ENCODE results near the gene RASGRF1.

The RASGRF1 gene

GRCh38 chr15:79050341-79050740 lies 40.2 kb downstream of the RASGRF1 start:
- TF ChIP-seq FOXK2 (IDR thresholded peaks at IDR 0.05) = no peak
- no peak for TF ChIP-seq FOXA1 (IDR thresholded peaks at IDR 0.05)
- TF ChIP-seq HDGF (IDR thresholded peaks at IDR 0.05; ENCODE audit: borderline replicate concordance) = no peak
- TF ChIP-seq PKNOX1 (IDR thresholded peaks at IDR 0.05) = no peak
- POLR2A ChIA-PET = no interaction called here
- DNase-seq (ENCODE audit: extremely low spot score) = no peak
- CTCF ChIA-PET = no interaction called here

GRCh38 chr15:79049416-79049815 lies 41.2 kb downstream of the RASGRF1 start:
- TF ChIP-seq ARNT (IDR thresholded peaks at IDR 0.05) = no peak
- TF ChIP-seq NFRKB (IDR thresholded peaks at IDR 0.05) = no peak
- TF ChIP-seq HDGF (IDR thresholded peaks at IDR 0.05; ENCODE audit: borderline replicate concordance) = no peak
- no peak for TF ChIP-seq CTBP1 (IDR thresholded peaks at IDR 0.05; ENCODE audit: borderline replicate concordance)
- no peak for TF ChIP-seq ZNF384 (IDR thresholded peaks at IDR 0.05)
- TF ChIP-seq LEF1 (IDR thresholded peaks at IDR 0.05; ENCODE audit: borderline replicate concordance) = no peak
- no peak for TF ChIP-seq BHLHE40 (IDR thresholded peaks at IDR 0.05; ENCODE audit: borderline replicate concordance)
- no peak for TF ChIP-seq FOXA1 (IDR thresholded peaks at IDR 0.05)
- no peak for TF ChIP-seq TARDBP (IDR thresholded peaks at IDR 0.05)
- TF ChIP-seq SUZ12 (IDR thresholded peaks at IDR 0.05) = no peak
- TF ChIP-seq SP1 (IDR thresholded peaks at IDR 0.05) = no peak
- TF ChIP-seq ELF4 (IDR thresholded peaks at IDR 0.05) = no peak
- no peak for TF ChIP-seq L3MBTL2 (conservative IDR thresholded peaks at IDR 0.05)
- TF ChIP-seq PKNOX1 (IDR thresholded peaks at IDR 0.05) = no peak
- TF ChIP-seq FOXK2 (IDR thresholded peaks at IDR 0.05) = no peak
- no peak for TF ChIP-seq FOXM1 (IDR thresholded peaks at IDR 0.05; ENCODE audit: borderline replicate concordance)
- ChIA-PET CTCF (no interaction called here), POLR2A (no interaction called here)
- DNase-seq (ENCODE audit: extremely low spot score) = no peak

- no peak for DNase-seq (ENCODE audit: extremely low spot score)
- CTCF ChIA-PET = interaction anchor here (0.6 to 1.7 kb wide), 6 partner anchors 14 to 137 kb away, joined by 3 to 5 read pairs (median 4); no protein-coding TSS in a partner anchor
- POLR2A ChIA-PET = no interaction called here
- TF ChIP-seq ZNF384 (IDR thresholded peaks at IDR 0.05) (no peak), FOXA1 (IDR thresholded peaks at IDR 0.05) (no peak), BHLHE40 (IDR thresholded peaks at IDR 0.05; ENCODE audit: borderline replicate concordance) (no peak), ARNT (IDR thresholded peaks at IDR 0.05) (no peak), CTBP1 (IDR thresholded peaks at IDR 0.05; ENCODE audit: borderline replicate concordance) (no peak), SUZ12 (IDR thresholded peaks at IDR 0.05) (no peak), PKNOX1 (IDR thresholded peaks at IDR 0.05) (no peak), ELF4 (IDR thresholded peaks at IDR 0.05) (no peak), TARDBP (IDR thresholded peaks at IDR 0.05) (no peak), HDGF (IDR thresholded peaks at IDR 0.05; ENCODE audit: borderline replicate concordance) (no peak), FOXM1 (IDR thresholded peaks at IDR 0.05; ENCODE audit: borderline replicate concordance) (no peak), L3MBTL2 (conservative IDR thresholded peaks at IDR 0.05) (no peak), SP1 (IDR thresholded peaks at IDR 0.05) (no peak)
Measured at GRCh38 chr15:79047676-79048439, 42.7 kb downstream of the RASGRF1 start.

GRCh38 chr15:79046691-79047404 lies 43.7 kb downstream of the RASGRF1 start:
- CTCF ChIA-PET = interaction anchor here (1.4 to 1.7 kb wide), 2 partner anchors 13 to 122 kb away, joined by 3 to 5 read pairs; no protein-coding TSS in a partner anchor
- TF ChIP-seq L3MBTL2 (conservative IDR thresholded peaks at IDR 0.05) (no peak), FOXA1 (IDR thresholded peaks at IDR 0.05) (no peak), PKNOX1 (IDR thresholded peaks at IDR 0.05) (no peak), TARDBP (IDR thresholded peaks at IDR 0.05) (no peak), LEF1 (IDR thresholded peaks at IDR 0.05; ENCODE audit: borderline replicate concordance) (no peak), ZNF384 (IDR thresholded peaks at IDR 0.05) (no peak)
- POLR2A ChIA-PET = no interaction called here
- no peak for DNase-seq (ENCODE audit: extremely low spot score)

- POLR2A ChIA-PET = no interaction called here
- no peak for DNase-seq (ENCODE audit: extremely low spot score)
- CTCF ChIA-PET = no interaction called here
- no peak for TF ChIP-seq ARNT (IDR thresholded peaks at IDR 0.05)
- no peak for TF ChIP-seq ZNF384 (IDR thresholded peaks at IDR 0.05)
- no peak for TF ChIP-seq HDGF (IDR thresholded peaks at IDR 0.05; ENCODE audit: borderline replicate concordance)
- no peak for TF ChIP-seq BHLHE40 (IDR thresholded peaks at IDR 0.05; ENCODE audit: borderline replicate concordance)
- TF ChIP-seq LEF1 (IDR thresholded peaks at IDR 0.05; ENCODE audit: borderline replicate concordance) = no peak
- no peak for TF ChIP-seq SP1 (IDR thresholded peaks at IDR 0.05)
- TF ChIP-seq FOXM1 (IDR thresholded peaks at IDR 0.05; ENCODE audit: borderline replicate concordance) = no peak
- no peak for TF ChIP-seq ELF4 (IDR thresholded peaks at IDR 0.05)
- no peak for TF ChIP-seq TARDBP (IDR thresholded peaks at IDR 0.05)
- no peak for TF ChIP-seq CTBP1 (IDR thresholded peaks at IDR 0.05; ENCODE audit: borderline replicate concordance)
- no peak for TF ChIP-seq NFRKB (IDR thresholded peaks at IDR 0.05)
- no peak for TF ChIP-seq FOXA1 (IDR thresholded peaks at IDR 0.05)
- no peak for TF ChIP-seq L3MBTL2 (conservative IDR thresholded peaks at IDR 0.05)
- TF ChIP-seq PKNOX1 (IDR thresholded peaks at IDR 0.05) = no peak
- no peak for TF ChIP-seq FOXK2 (IDR thresholded peaks at IDR 0.05)
- no peak for TF ChIP-seq SUZ12 (IDR thresholded peaks at IDR 0.05)
Measured at GRCh38 chr15:79045041-79045440, 45.5 kb downstream of the RASGRF1 start.
